Inferior parietal cortex (tissue), 1 donor: ENCODE measurements around the gene BMAL2.

ENCODE experiments used
- DNase-seq: peaks from one replicate; pipeline ENCODE4 v3.0.0-alpha.2; 2016; ENCODE audit errors: extremely low spot score

The BMAL2 gene

GRCh38 chr12:27324530-27324929 is 8.1 kb upstream of the BMAL2 start:
- no peak for DNase-seq

GRCh38 chr12:27330846-27331245 is 1.8 kb upstream of the BMAL2 start:
- DNase-seq: no peak

- DNase-seq: peak; percentile 36
Observed at GRCh38 chr12:27331291-27331926, 1.2 kb upstream of the BMAL2 start.

GRCh38 chr12:27331927-27332324 is 710 bp upstream of the BMAL2 start:
- no peak for DNase-seq

- DNase-seq: no peak
Observed at GRCh38 chr12:27332407-27332713, 276 bp upstream of the BMAL2 start.

GRCh38 chr12:27333403-27334009 is 870 bp downstream of the BMAL2 start:
- DNase-seq: no peak

- no peak for DNase-seq
Observed at GRCh38 chr12:27334042-27334720, 1.5 kb downstream of the BMAL2 start.

GRCh38 chr12:27334721-27335082 is 2.1 kb downstream of the BMAL2 start:
- DNase-seq: no peak

- no peak for DNase-seq
Observed at GRCh38 chr12:27335364-27336281, 3.0 kb downstream of the BMAL2 start.

- no peak for DNase-seq
Observed at GRCh38 chr12:27336282-27336653, 3.6 kb downstream of the BMAL2 start.

- no peak for DNase-seq
Observed at GRCh38 chr12:27337376-27337775, 4.7 kb downstream of the BMAL2 start.

GRCh38 chr12:27338473-27338872 is 5.8 kb downstream of the BMAL2 start:
- no peak for DNase-seq

GRCh38 chr12:27340971-27341370 is 8.3 kb downstream of the BMAL2 start:
- DNase-seq: no peak

- DNase-seq: no peak
Observed at GRCh38 chr12:27342536-27342935, 9.9 kb downstream of the BMAL2 start.

GRCh38 chr12:27343255-27344000 is 10.8 kb downstream of the BMAL2 start:
- no peak for DNase-seq

GRCh38 chr12:27344246-27344645 is 11.6 kb downstream of the BMAL2 start:
- DNase-seq: no peak

GRCh38 chr12:27344760-27345159 is 12.1 kb downstream of the BMAL2 start:
- DNase-seq: no peak

GRCh38 chr12:27345376-27345775 is 12.7 kb downstream of the BMAL2 start:
- DNase-seq: no peak

- DNase-seq: no peak
Observed at GRCh38 chr12:27347779-27348178, 15.1 kb downstream of the BMAL2 start.

GRCh38 chr12:27351476-27351875 is 18.8 kb downstream of the BMAL2 start:
- no peak for DNase-seq

- no peak for DNase-seq
Observed at GRCh38 chr12:27355486-27355885, 22.9 kb downstream of the BMAL2 start.

- no peak for DNase-seq
Observed at GRCh38 chr12:27355979-27356378, 23.3 kb downstream of the BMAL2 start.
